ENCODE data around the gene EIPR1. TPM values are rescaled to one million over a fixed set of nuclear protein-coding genes. Genes with fewer than 3 reads are reported as not detected.

Gene EIPR1
- total and polyA plus RNA-seq, 9 donors, result 6.6 to 16.6 (median 8.9) TPM

- peak in 1 of 5 donors; percentile 4 for DNase-seq
- Histone ChIP-seq H3K4me3 (no peak overlapping the region), H3K9me3 (no peaks in the 10 kb centered on the region), H3K27me3 (no peaks in the 10 kb centered on the region), H3K4me1 (ENCODE audit: insufficient read depth) (peaks cover 4% of the 10 kb centered on the region), H3K27ac (no peak overlapping the region), H3K36me3 (no peaks in the 10 kb centered on the region)
- 95% methylated on average over 13 of the region's 13 CpGs for WGBS, 3 donors
- intact Hi-C loops (cut with DNase I), result no loop called here
- TF ChIP-seq EP300 (IDR thresholded peaks at IDR 0.05), result no peak
- no peak for TF ChIP-seq CTCF (IDR thresholded peaks at IDR 0.05)
- no peak for TF ChIP-seq POLR2A (IDR thresholded peaks at IDR 0.05)
Measured at GRCh38 chr2:3280683-3281520, 96.7 kb downstream of the EIPR1 start.

GRCh38 chr2:3280197-3280596, 97.4 kb downstream of the EIPR1 start:
- peak in 2 of 5 donors; percentile 8 to 14 for DNase-seq

GRCh38 chr2:3279236-3279960, 98.2 kb downstream of the EIPR1 start:
- Histone ChIP-seq H3K27me3 (no peaks in the 10 kb centered on the region), H3K9me3 (no peaks in the 10 kb centered on the region), H3K36me3 (no peaks in the 10 kb centered on the region), H3K27ac (no peak overlapping the region), H3K4me3 (no peak overlapping the region), H3K4me1 (ENCODE audit: insufficient read depth) (peaks cover 4% of the 10 kb centered on the region)
- 90 to 96% (median 91%) methylated on average over 17 of the region's 17 CpGs for WGBS, 3 donors
- peak in 1 of 5 donors; percentile 7 for DNase-seq
- no peak for TF ChIP-seq EP300 (IDR thresholded peaks at IDR 0.05)
- TF ChIP-seq CTCF (IDR thresholded peaks at IDR 0.05), result no peak
- TF ChIP-seq POLR2A (IDR thresholded peaks at IDR 0.05), result no peak
- intact Hi-C loops (cut with DNase I), result no loop called here

More at GRCh38 chr2:3280197-3280596, 97.4 kb downstream of the EIPR1 start:
- Histone ChIP-seq H3K27ac (no peak overlapping the region), H3K36me3 (no peaks in the 10 kb centered on the region), H3K27me3 (no peaks in the 10 kb centered on the region), H3K4me1 (ENCODE audit: insufficient read depth) (peaks cover 4% of the 10 kb centered on the region), H3K9me3 (no peaks in the 10 kb centered on the region), H3K4me3 (no peak overlapping the region)
- 83 to 96% (median 85%) methylated on average over 20 of the region's 20 CpGs for whole genome bisulfite sequencing, 3 donors
- TF ChIP-seq POLR2A (IDR thresholded peaks at IDR 0.05) (no peak), EP300 (IDR thresholded peaks at IDR 0.05) (no peak), CTCF (IDR thresholded peaks at IDR 0.05) (no peak)
- intact Hi-C loops (cut with DNase I), result no loop called here

GRCh38 chr2:3278521-3279218, 98.9 kb downstream of the EIPR1 start:
- 93 to 94% (median 93%) methylated on average over 14 of the region's 14 CpGs for WGBS, 3 donors
- Histone ChIP-seq H3K27me3 (no peaks in the 10 kb centered on the region), H3K4me3 (no peak overlapping the region), H3K36me3 (no peaks in the 10 kb centered on the region), H3K9me3 (peaks cover 0 to 3% of the 10 kb centered on the region in 2 donors), H3K4me1 (ENCODE audit: insufficient read depth) (peaks cover 4% of the 10 kb centered on the region), H3K27ac (no peak overlapping the region)
- TF ChIP-seq EP300 (IDR thresholded peaks at IDR 0.05) (no peak), POLR2A (IDR thresholded peaks at IDR 0.05) (no peak), CTCF (IDR thresholded peaks at IDR 0.05) (no peak)
- intact Hi-C loops (cut with DNase I), result no loop called here
- DNase-seq, result peak in 1 of 5 donors; percentile 13

All from ovary (tissue), 9 donors.